Measurements from ENCODE around the gene TRAF2.

The TRAF2 gene

GRCh38 chr9:136898483-136899100 lies 12.3 kb downstream of the TRAF2 start:
- no peak for ATAC-seq
- no peak for TF ChIP-seq GLIS3 (CRISPR knock-in tag; IDR thresholded peaks at IDR 0.05)
- TF ChIP-seq, protein P1, sequence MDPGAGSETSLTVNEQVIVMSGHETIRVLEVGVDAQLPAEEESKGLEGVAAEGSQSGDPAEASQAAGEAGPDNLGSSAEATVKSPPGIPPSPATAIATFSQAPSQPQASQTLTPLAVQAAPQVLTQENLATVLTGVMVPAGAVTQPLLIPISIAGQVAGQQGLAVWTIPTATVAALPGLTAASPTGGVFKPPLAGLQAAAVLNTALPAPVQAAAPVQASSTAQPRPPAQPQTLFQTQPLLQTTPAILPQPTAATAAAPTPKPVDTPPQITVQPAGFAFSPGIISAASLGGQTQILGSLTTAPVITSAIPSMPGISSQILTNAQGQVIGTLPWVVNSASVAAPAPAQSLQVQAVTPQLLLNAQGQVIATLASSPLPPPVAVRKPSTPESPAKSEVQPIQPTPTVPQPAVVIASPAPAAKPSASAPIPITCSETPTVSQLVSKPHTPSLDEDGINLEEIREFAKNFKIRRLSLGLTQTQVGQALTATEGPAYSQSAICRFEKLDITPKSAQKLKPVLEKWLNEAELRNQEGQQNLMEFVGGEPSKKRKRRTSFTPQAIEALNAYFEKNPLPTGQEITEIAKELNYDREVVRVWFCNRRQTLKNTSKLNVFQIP (CRISPR knock-in tag; IDR thresholded peaks at IDR 0.05; ENCODE audit: borderline replicate concordance, low read depth): no peak

GRCh38 chr9:136899196-136899595 lies 12.9 kb downstream of the TRAF2 start:
- ATAC-seq: no peak
- TF ChIP-seq ESRRG (CRISPR knock-in tag; IDR thresholded peaks at IDR 0.05) (no peak), TOX (CRISPR knock-in tag; IDR thresholded peaks at IDR 0.05; ENCODE audit: borderline replicate concordance) (no peak), OSR1 (CRISPR knock-in tag; IDR thresholded peaks at IDR 0.05) (no peak), PPARA (CRISPR knock-in tag; IDR thresholded peaks at IDR 0.05; ENCODE audit: borderline replicate concordance) (no peak), RARB (CRISPR knock-in tag; IDR thresholded peaks at IDR 0.05) (no peak), ZFP3 (CRISPR knock-in tag; IDR thresholded peaks at IDR 0.05) (no peak), SNAI2 (CRISPR knock-in tag; IDR thresholded peaks at IDR 0.05) (no peak), ZC3H10 (CRISPR knock-in tag; IDR thresholded peaks at IDR 0.05) (no peak), GLIS3 (CRISPR knock-in tag; IDR thresholded peaks at IDR 0.05) (no peak), BACH2 (CRISPR knock-in tag; IDR thresholded peaks at IDR 0.05; ENCODE audit: borderline replicate concordance) (no peak)
- TF ChIP-seq, protein P2, sequence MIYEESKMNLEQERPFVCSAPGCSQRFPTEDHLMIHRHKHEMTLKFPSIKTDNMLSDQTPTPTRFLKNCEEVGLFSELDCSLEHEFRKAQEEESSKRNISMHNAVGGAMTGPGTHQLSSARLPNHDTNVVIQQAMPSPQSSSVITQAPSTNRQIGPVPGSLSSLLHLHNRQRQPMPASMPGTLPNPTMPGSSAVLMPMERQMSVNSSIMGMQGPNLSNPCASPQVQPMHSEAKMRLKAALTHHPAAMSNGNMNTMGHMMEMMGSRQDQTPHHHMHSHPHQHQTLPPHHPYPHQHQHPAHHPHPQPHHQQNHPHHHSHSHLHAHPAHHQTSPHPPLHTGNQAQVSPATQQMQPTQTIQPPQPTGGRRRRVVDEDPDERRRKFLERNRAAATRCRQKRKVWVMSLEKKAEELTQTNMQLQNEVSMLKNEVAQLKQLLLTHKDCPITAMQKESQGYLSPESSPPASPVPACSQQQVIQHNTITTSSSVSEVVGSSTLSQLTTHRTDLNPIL (CRISPR knock-in tag; IDR thresholded peaks at IDR 0.05; ENCODE audit: low read depth): no peak

GRCh38 chr9:136900556-136900955 lies 14.2 kb downstream of the TRAF2 start:
- TF ChIP-seq CSRNP3 (CRISPR knock-in tag; IDR thresholded peaks at IDR 0.05): no peak
- no peak for TF ChIP-seq SNAI2 (CRISPR knock-in tag; IDR thresholded peaks at IDR 0.05)
- no peak for TF ChIP-seq TOX (CRISPR knock-in tag; IDR thresholded peaks at IDR 0.05; ENCODE audit: borderline replicate concordance)
- no peak for TF ChIP-seq ESRRG (CRISPR knock-in tag; IDR thresholded peaks at IDR 0.05)
- no peak for TF ChIP-seq PPARA (CRISPR knock-in tag; IDR thresholded peaks at IDR 0.05; ENCODE audit: borderline replicate concordance)
- TF ChIP-seq, protein P2 (CRISPR knock-in tag; IDR thresholded peaks at IDR 0.05; ENCODE audit: low read depth): no peak
- TF ChIP-seq PATZ1 (CRISPR knock-in tag; IDR thresholded peaks at IDR 0.05; ENCODE audit: borderline replicate concordance): no peak
- TF ChIP-seq GLIS3 (CRISPR knock-in tag; IDR thresholded peaks at IDR 0.05): no peak
- ATAC-seq: no peak

GRCh38 chr9:136900988-136901515 lies 14.7 kb downstream of the TRAF2 start:
- TF ChIP-seq GLIS3 (CRISPR knock-in tag; IDR thresholded peaks at IDR 0.05) (no peak), ZNF565 (CRISPR knock-in tag; conservative IDR thresholded peaks at IDR 0.05; ENCODE audit: low read depth) (no peak), PPARA (CRISPR knock-in tag; IDR thresholded peaks at IDR 0.05; ENCODE audit: borderline replicate concordance) (no peak), SNAI2 (CRISPR knock-in tag; IDR thresholded peaks at IDR 0.05) (no peak), BACH2 (CRISPR knock-in tag; IDR thresholded peaks at IDR 0.05; ENCODE audit: borderline replicate concordance) (no peak), ZFP30 (CRISPR knock-in tag; IDR thresholded peaks at IDR 0.05) (no peak), ARNTL (CRISPR knock-in tag; IDR thresholded peaks at IDR 0.05; ENCODE audit: borderline replicate concordance, low read depth) (no peak), ZNF70 (CRISPR knock-in tag; IDR thresholded peaks at IDR 0.05) (no peak)
- ATAC-seq: no peak
